HUDEP-2 (cell line): ENCODE data around the gene IFIT3.

Source experiments
- DNase-seq, 76 experiments: peaks; one replicate each; lab custom pipeline; 2025; ENCODE audit not compliant: unreplicated experiment in 76 of 76; lab: John Stamatoyannopoulos, UW

Gene IFIT3

GRCh38 chr10:89352802-89353201, 25.0 kb downstream of the IFIT3 start:
- peak in 4 of 76 experiments; percentile 8 to 16 (median 13) for DNase-seq

GRCh38 chr10:89355394-89355931, 27.7 kb downstream of the IFIT3 start:
- no peak for DNase-seq

- DNase-seq, result no peak
Measured at GRCh38 chr10:89357096-89357495, 29.3 kb downstream of the IFIT3 start.

GRCh38 chr10:89357975-89358374, 30.2 kb downstream of the IFIT3 start:
- DNase-seq, result no peak

GRCh38 chr10:89360157-89360556, 32.4 kb downstream of the IFIT3 start:
- DNase-seq, result peak in 6 of 76 experiments; percentile 13 to 49 (median 24)

- peak in 52 of 76 experiments; percentile 4 to 75 (median 40) for DNase-seq
Measured at GRCh38 chr10:89362929-89363328, 35.1 kb downstream of the IFIT3 start.

- DNase-seq, result peak in 2 of 76 experiments; percentile 4 to 12
Measured at GRCh38 chr10:89363729-89364442, 36.1 kb downstream of the IFIT3 start.

GRCh38 chr10:89364531-89364930, 36.7 kb downstream of the IFIT3 start:
- DNase-seq, result no peak

- DNase-seq, result no peak
Measured at GRCh38 chr10:89367529-89367928, 39.7 kb downstream of the IFIT3 start.

- no peak for DNase-seq
Measured at GRCh38 chr10:89368129-89368528, 40.3 kb downstream of the IFIT3 start.

- DNase-seq, result peak in 4 of 76 experiments; percentile 4 to 33 (median 6)
Measured at GRCh38 chr10:89369156-89370105, 41.6 kb downstream of the IFIT3 start.

GRCh38 chr10:89371079-89371478, 43.3 kb downstream of the IFIT3 start:
- DNase-seq, result peak in 24 of 76 experiments; percentile 8 to 65 (median 34)

- peak in 16 of 76 experiments; percentile 9 to 57 (median 24) for DNase-seq
Measured at GRCh38 chr10:89371987-89372386, 44.2 kb downstream of the IFIT3 start.

GRCh38 chr10:89373916-89374711, 46.3 kb downstream of the IFIT3 start:
- DNase-seq, result peak in 67 of 76 experiments; percentile 9 to 86 (median 54)

GRCh38 chr10:89374713-89375141, 46.9 kb downstream of the IFIT3 start:
- peak in 70 of 76 experiments; percentile 12 to 84 (median 56) for DNase-seq

GRCh38 chr10:89377705-89378637, 50.2 kb downstream of the IFIT3 start, which contains the start of gene IFIT1B:
TSS of gene IFIT1B (plus strand) at chr10:89378056. CDS start at chr10:89378136, 80 bp downstream.
- peak in 31 of 76 experiments; percentile 11 to 76 (median 34) for DNase-seq

- DNase-seq, result no peak
Measured at GRCh38 chr10:89379103-89379502, 51.3 kb downstream of the IFIT3 start.

- no peak for DNase-seq
Measured at GRCh38 chr10:89382757-89383156, 55.0 kb downstream of the IFIT3 start.
